Tibial nerve (tissue), 4 donors: ENCODE results near the gene IER3.

Source experiments
- CTCF ChIP-seq, 5 experiments: fragments of 200-600 bp in 3 of 5; fragments of 450-650 bp in 2 of 5; sonication (generic) in 3 of 5; IDR thresholded peaks; one replicate each; pipeline ENCODE4 v1.5.1; 2016 to 2019; ENCODE audit warnings: antibody characterized with exemption in 5 of 5, mild to moderate bottlenecking in 3 of 5, moderate library complexity in 2 of 5
- EP300 ChIP-seq, 2 donors: sonication (generic); formaldehyde crosslinking; IDR thresholded peaks; one replicate each; pipeline ENCODE4 v1.6.1; 2017; ENCODE audit warnings: antibody characterized with exemption in 2 of 2, mild to moderate bottlenecking in 1 of 2

DNA sequence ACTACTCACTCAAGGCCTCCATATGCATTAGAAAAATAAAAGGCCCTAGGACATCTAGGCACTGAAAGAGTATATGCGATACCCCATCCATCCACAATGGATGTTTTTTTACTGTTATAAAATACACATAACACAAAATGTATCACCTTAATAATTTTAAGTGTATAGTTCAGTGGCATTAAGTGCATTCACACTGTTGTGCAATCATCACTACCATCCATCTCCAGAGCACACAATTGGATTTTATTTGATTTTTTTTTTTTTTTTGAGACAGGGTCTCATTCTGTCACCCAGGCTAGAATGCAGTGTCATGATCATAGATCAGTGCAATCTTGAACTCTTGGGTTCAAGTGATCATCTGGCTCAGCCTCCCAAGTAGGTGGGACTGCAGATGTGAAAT lies 30.1 kb downstream of the IER3 start:
- TF ChIP-seq CTCF (IDR thresholded peaks at IDR 0.05), result no peak
- no peak for TF ChIP-seq EP300 (IDR thresholded peaks at IDR 0.05)
